Heart right ventricle (tissue), 16 donors: Measurements from ENCODE around the gene GAS6. TPM values are rescaled to one million over a fixed set of nuclear protein-coding genes. Genes with fewer than 3 reads are reported as not detected.

Experiments
- ATAC-seq, 8 donors: fragments of 200-7000 bp; cut with Tn5 transposase; one replicate each; pipeline ENCODE4 v1.9.1; 2020; ENCODE audit warnings: mild to moderate bottlenecking in 8 of 8, moderate library complexity in 8 of 8, moderate number of reproducible peaks in 1 of 8
- DNase-seq, 2 donors: peaks; one replicate each; pipeline ENCODE4 v3.0.0-alpha.2; 2020
- H3K27ac ChIP-seq, 10 donors: fragments of 200-600 bp; sonication (generic) in 2 of 10; one replicate each; pipeline versions ENCODE4 v1.5.0 to v1.8.0; 2020 to 2022; ENCODE audit warnings: mild to moderate bottlenecking in 3 of 10
- H3K27me3 ChIP-seq, 7 donors: fragments of 200-600 bp; one replicate each; pipeline ENCODE4 v1.8.0; 2021 to 2022; ENCODE audit warnings: mild to moderate bottlenecking in 2 of 7
- H3K36me3 ChIP-seq, 9 donors: fragments of 200-600 bp; sonication (generic) in 1 of 9; one replicate each; pipeline versions ENCODE4 v1.5.0 to v1.8.0; 2020 to 2022; ENCODE audit warnings: mild to moderate bottlenecking in 2 of 9
- H3K4me1 ChIP-seq, 9 donors: fragments of 200-600 bp; sonication (generic) in 1 of 9; one replicate each; pipeline versions ENCODE4 v1.5.0 to v1.8.0; 2020 to 2022; ENCODE audit warnings: mild to moderate bottlenecking in 4 of 9
- H3K4me3 ChIP-seq, 10 donors: fragments of 200-600 bp; sonication (generic) in 2 of 10; one replicate each; pipeline versions ENCODE4 v1.5.0 to v1.8.0; 2020 to 2022; ENCODE audit warnings: mild to moderate bottlenecking in 7 of 10, moderate library complexity in 2 of 10
- H3K9me3 ChIP-seq, 11 donors: fragments of 200-600 bp in 10 of 11; sonication (generic) in 2 of 11; one replicate each; pipeline versions ENCODE4 v1.5.0 to v1.8.0; 2013 to 2022; ENCODE audit warnings: mild to moderate bottlenecking in 2 of 11, control low read depth in 1 of 11, moderate library complexity in 1 of 11
- WGBS, 2 donors: extraction: QIAGEN DNeasy Blood & Tissue Kit; methylation state at CpG; one replicate each; pipeline ENCODE4 v1.1.7; 2013; ENCODE audit warnings: inconsistent platforms in 1 of 2; 5-methylcytosine and 5-hydroxymethylcytosine counted together
- intact Hi-C, 10 donors: fragments of 100-400 bp; cut with DNase I; formaldehyde crosslinking; loops; one replicate each; pipeline versions ENCODE4 v1.11.1 to v1.14.2; 2022
- polyA plus RNA-seq, 2 donors: library from polyadenylated mRNA; stranded (reverse); fragments of 200-250 nt; gene quantifications; one replicate each; pipeline ENCODE4 v1.2.3, GENCODE V29; 2013
- total RNA-seq, 10 donors: library from RNA; stranded (reverse); fragmentation: NEBNext Ultra II Directional in 3 of 10; extraction: Animal tissue kit (Norgen Biotek cat#: 25700) in 3 of 10; gene quantifications; one replicate each; pipeline versions ENCODE4 v1.2.1 to v1.2.4, GENCODE V29; 2021 to 2023
- TF ChIP-seq, protein P1 (sequence below), 9 donors: fragments of 200-600 bp; sonication (generic) in 2 of 9; IDR thresholded peaks; one replicate each; pipeline versions ENCODE4 v1.5.0 to v1.8.0; 2021 to 2022; ENCODE audit warnings: antibody characterized with exemption in 9 of 9, mild to moderate bottlenecking in 5 of 9, moderate library complexity in 1 of 9
- donor health status: Arrhythmogenic right ventricular cardiomyopathy.
- donor health status: ischemic (EF 13 %, LVEDD 7.1; RV severe dilation, severe dysfunction).
- donor health status: healthy with polysubstance abuse.
- donor health status: DM: no; HTN: yes; CAD: no.
- donor health status: DM: no; HTN: no; CAD: no.
- donor health status: ischemic (EF 25% LVEDD 6.9; RV normal size, moderate dysfunction).
- donor health status: ischemic (EF 25% LVEDD 5.7; RV mildly dilated, moderate dysfunction).
- donor health status: healthy.
- donor health status: DM: yes; HTN: yes; CAD: no.
- donor health status: Ischemic cardiomyopathy.
- donor health status: ischemic (EF 35%, LVEDD 5.7; RV mildly dilated, moderate dysfunction).
- donor health status: nonischemic (EF 11% LVEDD 7.7; RV severe dilation, severe dysfunction).
- donor health status: DM: yes; HTN: yes; CAD: no.
- donor health status: PGD.
- donor health status: ischemic (EF 29% LVEDD 5.4; RV normal size, mild dysfunction).
- donor health status: nonischemic (EF 23%, LVEDD 6.1; RV moderate dilation, normal function).

Gene GAS6
- total and polyA plus RNA-seq, 12 donors, result 113 to 280 (median 174) TPM

DNA sequence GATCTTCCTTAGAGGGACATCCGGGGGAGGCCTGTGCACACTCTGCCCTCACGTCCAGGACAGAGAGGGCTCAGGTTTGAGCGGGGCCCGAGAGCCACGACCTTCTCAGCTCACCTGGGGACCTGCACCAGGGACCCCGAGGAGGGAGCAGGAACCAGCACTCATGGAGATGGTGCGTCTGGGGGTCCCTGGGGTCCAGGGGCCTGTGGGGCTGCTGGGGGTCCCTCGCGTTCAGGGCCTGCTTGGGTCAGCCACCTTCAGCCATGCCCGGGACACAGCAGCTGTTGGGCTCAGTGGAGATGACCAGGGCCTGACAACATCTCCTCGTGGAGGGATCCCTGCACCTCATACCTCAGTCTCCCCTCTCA lies 57.8 kb downstream of the GAS6 start:
- Histone ChIP-seq H3K4me1 (peaks cover 0 to 12% (median 7%) of the 10 kb centered on the region in 9 donors), H3K9me3 (peaks cover 0 to 20% (median 3%) of the 10 kb centered on the region in 11 donors), H3K4me3 (no peak overlapping the region), H3K27ac (no peak overlapping the region), H3K27me3 (peaks cover 0 to 7% (median 0%) of the 10 kb centered on the region in 7 donors), H3K36me3 (peaks cover 0 to 3% (median 0%) of the 10 kb centered on the region in 9 donors)
- ATAC-seq (no peak), DNase-seq (no peak)
- intact Hi-C loops, result no loop called here
- 89 to 96% methylated on average over 11 of the region's 11 CpGs for WGBS, 2 donors
- TF ChIP-seq, protein P1, sequence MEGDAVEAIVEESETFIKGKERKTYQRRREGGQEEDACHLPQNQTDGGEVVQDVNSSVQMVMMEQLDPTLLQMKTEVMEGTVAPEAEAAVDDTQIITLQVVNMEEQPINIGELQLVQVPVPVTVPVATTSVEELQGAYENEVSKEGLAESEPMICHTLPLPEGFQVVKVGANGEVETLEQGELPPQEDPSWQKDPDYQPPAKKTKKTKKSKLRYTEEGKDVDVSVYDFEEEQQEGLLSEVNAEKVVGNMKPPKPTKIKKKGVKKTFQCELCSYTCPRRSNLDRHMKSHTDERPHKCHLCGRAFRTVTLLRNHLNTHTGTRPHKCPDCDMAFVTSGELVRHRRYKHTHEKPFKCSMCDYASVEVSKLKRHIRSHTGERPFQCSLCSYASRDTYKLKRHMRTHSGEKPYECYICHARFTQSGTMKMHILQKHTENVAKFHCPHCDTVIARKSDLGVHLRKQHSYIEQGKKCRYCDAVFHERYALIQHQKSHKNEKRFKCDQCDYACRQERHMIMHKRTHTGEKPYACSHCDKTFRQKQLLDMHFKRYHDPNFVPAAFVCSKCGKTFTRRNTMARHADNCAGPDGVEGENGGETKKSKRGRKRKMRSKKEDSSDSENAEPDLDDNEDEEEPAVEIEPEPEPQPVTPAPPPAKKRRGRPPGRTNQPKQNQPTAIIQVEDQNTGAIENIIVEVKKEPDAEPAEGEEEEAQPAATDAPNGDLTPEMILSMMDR (IDR thresholded peaks at IDR 0.05), result no peak

DNA sequence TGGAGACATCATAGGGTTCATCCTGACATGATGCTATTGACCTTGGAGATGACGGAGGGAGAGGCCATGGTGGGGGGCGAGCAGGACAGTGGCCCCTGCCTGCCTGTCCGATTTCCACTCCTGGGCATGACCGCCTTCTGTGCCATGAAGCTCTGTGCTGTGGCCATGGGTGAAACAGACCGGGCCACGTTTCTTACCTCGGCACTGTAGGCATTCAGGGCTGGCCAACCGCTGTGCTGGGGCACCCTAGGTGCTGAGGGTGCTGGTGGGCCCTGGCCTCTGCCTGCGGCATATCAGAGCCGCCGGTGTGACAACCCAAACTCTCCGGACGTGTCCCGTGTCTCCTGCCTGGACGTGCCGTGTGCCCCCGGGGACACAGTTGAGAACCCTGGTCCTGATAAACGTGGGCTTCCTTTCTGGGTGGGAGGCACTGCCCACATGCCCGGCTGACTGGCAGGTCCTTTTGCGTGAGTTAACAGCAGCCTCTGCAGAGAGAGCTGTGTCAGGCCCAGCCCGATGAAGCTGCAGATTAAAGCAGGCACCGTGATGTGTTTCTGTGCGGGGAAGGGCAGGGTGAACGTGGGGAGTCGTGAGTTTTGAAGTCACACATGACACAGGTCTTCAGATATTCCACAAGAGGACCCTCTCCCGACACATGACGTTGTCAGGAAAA lies 58.3 kb downstream of the GAS6 start:
- DNase-seq (no peak), ATAC-seq (no peak)
- H3K9me3 ChIP-seq, result peaks cover 0 to 20% (median 3%) of the 10 kb centered on the region in 11 donors
- H3K27me3 ChIP-seq, result peaks cover 0 to 7% (median 0%) of the 10 kb centered on the region in 7 donors
- TF ChIP-seq, protein P1 (IDR thresholded peaks at IDR 0.05), result no peak
- H3K4me3 ChIP-seq, result no peak overlapping the region
- WGBS, 2 donors, result 91 to 93% methylated on average over 27 of the region's 27 CpGs
- intact Hi-C loops, result no loop called here
- peaks cover 0 to 3% (median 0%) of the 10 kb centered on the region in 9 donors for H3K36me3 ChIP-seq
- peaks cover 0 to 12% (median 7%) of the 10 kb centered on the region in 9 donors for H3K4me1 ChIP-seq
- no peak overlapping the region for H3K27ac ChIP-seq

DNA sequence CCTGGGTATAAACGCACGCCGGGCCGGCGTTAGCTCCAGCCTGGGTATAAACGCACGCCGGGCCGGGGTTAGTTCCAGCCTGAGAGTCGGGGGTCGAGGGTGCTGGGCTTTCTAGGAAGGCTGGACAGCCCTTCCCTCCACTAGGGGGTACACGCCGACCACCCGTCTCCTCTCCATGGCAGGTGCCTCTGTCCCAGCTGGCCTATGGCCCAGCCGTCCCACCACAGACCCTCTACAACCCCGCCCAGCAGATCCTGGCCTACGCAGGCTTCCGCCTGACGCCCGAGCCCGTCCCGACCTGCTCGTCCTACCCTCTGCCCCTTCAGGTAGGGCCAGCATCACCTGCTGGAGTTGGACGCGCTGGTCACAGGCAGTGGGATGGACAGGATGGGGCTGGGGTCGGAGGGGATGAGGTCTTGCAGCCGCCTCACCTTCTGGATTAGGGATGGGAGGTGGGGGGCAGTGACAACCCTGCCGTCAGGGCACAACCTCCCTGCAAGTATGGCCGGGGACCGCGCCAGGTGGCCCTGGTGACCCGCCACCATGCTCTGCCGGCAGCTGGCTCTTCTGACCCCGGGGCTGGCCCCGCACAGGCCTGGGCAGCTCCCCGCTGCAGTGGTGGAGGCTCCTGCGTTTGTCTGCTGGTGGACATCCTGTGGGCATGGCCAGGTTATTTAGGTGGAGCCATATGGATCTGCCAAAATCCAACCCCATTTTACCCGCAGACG lies 59.0 kb downstream of the GAS6 start:
- Histone ChIP-seq H3K27ac (no peak overlapping the region), H3K4me3 (no peak overlapping the region), H3K4me1 (peaks cover 0 to 12% (median 7%) of the 10 kb centered on the region in 9 donors), H3K27me3 (peaks cover 0 to 7% (median 0%) of the 10 kb centered on the region in 7 donors), H3K36me3 (peaks cover 0 to 3% (median 0%) of the 10 kb centered on the region in 9 donors), H3K9me3 (peaks cover 0 to 18% (median 3%) of the 10 kb centered on the region in 11 donors)
- no peak for DNase-seq
- intact Hi-C loops, result no loop called here
- TF ChIP-seq, protein P1 (IDR thresholded peaks at IDR 0.05), result no peak
- 92 to 93% methylated on average over 39 of the region's 39 CpGs for WGBS, 2 donors
- no peak for ATAC-seq

DNA sequence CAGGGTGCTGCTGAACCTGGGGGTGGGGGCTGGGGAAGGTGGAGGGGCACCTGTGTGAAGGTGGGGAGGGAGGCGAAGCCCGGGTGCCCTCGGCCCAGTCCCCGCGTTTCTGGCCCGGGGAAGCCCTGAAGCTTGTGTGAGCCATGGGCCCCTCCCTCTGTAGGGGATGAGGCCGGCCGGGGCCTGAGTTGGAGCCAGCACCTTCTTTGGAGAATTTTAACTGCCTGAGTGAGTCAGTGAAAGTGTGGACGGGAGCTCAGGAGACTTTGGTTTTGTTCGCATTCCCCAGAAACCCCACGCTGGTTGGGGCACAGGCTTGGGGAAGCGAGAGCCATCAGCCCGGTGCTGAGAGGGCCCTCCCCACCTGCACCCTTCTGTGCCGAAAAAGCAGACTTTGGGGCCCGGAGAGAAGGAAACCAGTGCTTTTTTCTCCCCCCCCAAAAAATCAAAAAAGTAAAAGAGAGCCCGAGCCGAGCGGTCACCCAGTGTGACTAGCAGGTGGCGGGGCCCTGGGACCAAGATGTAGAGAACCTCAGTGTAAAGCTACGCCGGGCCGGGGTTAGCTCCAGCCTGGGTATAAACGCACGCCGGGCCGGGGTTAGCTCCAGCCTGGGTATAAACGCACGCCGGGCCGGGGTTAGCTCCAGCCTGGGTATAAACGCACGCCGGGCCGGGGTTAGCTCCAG lies 59.7 kb downstream of the GAS6 start:
- 92 to 95% methylated on average over 30 to 34 of the region's 34 CpGs for WGBS, 2 donors

More for the DNA sequence above, 59.7 kb downstream of the GAS6 start:
- DNase-seq (no peak), ATAC-seq (no peak)
- H3K9me3 ChIP-seq, result peaks cover 0 to 15% (median 3%) of the 10 kb centered on the region in 11 donors
- H3K27me3 ChIP-seq, result peaks cover 0 to 7% (median 0%) of the 10 kb centered on the region in 7 donors
- H3K36me3 ChIP-seq, result peaks cover 0 to 3% (median 0%) of the 10 kb centered on the region in 9 donors
- H3K4me3 ChIP-seq, result no peak overlapping the region
- H3K27ac ChIP-seq, result no peak overlapping the region
- TF ChIP-seq, protein P1 (IDR thresholded peaks at IDR 0.05), result no peak
- intact Hi-C loops, result no loop called here
- H3K4me1 ChIP-seq, result peaks cover 0 to 12% (median 7%) of the 10 kb centered on the region in 9 donors
